ENCODE data around the gene TTC38. TPM values are rescaled to one million over a fixed set of nuclear protein-coding genes. Genes with fewer than 3 reads are reported as not detected.
"Not testable (repeated sequence)": the region's sequence is repeated elsewhere in the genome, so short reads cannot be mapped to it uniquely, and the experiment has no call there.

Gene TTC38
- total and polyA plus RNA-seq, 9 donors, result 15.6 to 29.1 (median 19.3) TPM

- DNase-seq; H3K27ac ChIP-seq (ENCODE audit: low read length); H3K27me3 ChIP-seq (ENCODE audit: control insufficient read depth, insufficient read depth, low read length); H3K4me1 ChIP-seq (ENCODE audit: control insufficient read depth, insufficient read depth, low read length); H3K4me3 ChIP-seq (ENCODE audit: low read length); H3K9me3 ChIP-seq (replicated peaks; ENCODE audit: control insufficient read depth, low read depth, low read length): not testable (repeated sequence)
- WGBS (ENCODE audit: insufficient coverage), result no CpG with 5 or more reads among the region's 2 CpGs
- peaks cover 33% of the 10 kb centered on the region for H3K36me3 ChIP-seq (ENCODE audit: control insufficient read depth, insufficient read depth, low read length)
Observed at GRCh38 chr22:46312848-46313247, 45.0 kb downstream of the TTC38 start.

GRCh38 chr22:46315976-46316375, 48.2 kb downstream of the TTC38 start:
- peaks cover 34% of the 10 kb centered on the region for H3K36me3 ChIP-seq (ENCODE audit: control insufficient read depth, insufficient read depth, low read length)
- no peaks in the 10 kb centered on the region for H3K27me3 ChIP-seq (ENCODE audit: control insufficient read depth, insufficient read depth, low read length)
- no peaks in the 10 kb centered on the region for H3K9me3 ChIP-seq (replicated peaks; ENCODE audit: control insufficient read depth, low read depth, low read length)
- H3K4me1 ChIP-seq (ENCODE audit: control insufficient read depth, insufficient read depth, low read length), result peaks cover 2% of the 10 kb centered on the region
- H3K4me3 ChIP-seq (ENCODE audit: low read length), result no peak overlapping the region
- WGBS (ENCODE audit: insufficient coverage), result 95% methylated on average over 8 of the region's 12 CpGs
- no peak overlapping the region for H3K27ac ChIP-seq (ENCODE audit: low read length)
- DNase-seq, result no peak

GRCh38 chr22:46317646-46318045, 49.8 kb downstream of the TTC38 start:
- Histone ChIP-seq H3K4me1 (ENCODE audit: control insufficient read depth, insufficient read depth, low read length) (peaks cover 2% of the 10 kb centered on the region), H3K9me3 (replicated peaks; ENCODE audit: control insufficient read depth, low read depth, low read length) (no peaks in the 10 kb centered on the region), H3K27me3 (ENCODE audit: control insufficient read depth, insufficient read depth, low read length) (no peaks in the 10 kb centered on the region), H3K27ac (ENCODE audit: low read length) (no peak overlapping the region), H3K4me3 (ENCODE audit: low read length) (no peak overlapping the region), H3K36me3 (ENCODE audit: control insufficient read depth, insufficient read depth, low read length) (peaks cover 41% of the 10 kb centered on the region)
- 87% methylated on average over 20 of the region's 20 CpGs for WGBS (ENCODE audit: insufficient coverage)
- DNase-seq, result no peak

- H3K4me1 ChIP-seq (ENCODE audit: control insufficient read depth, insufficient read depth, low read length), result peaks cover 2% of the 10 kb centered on the region
- 96% methylated on average over 14 of the region's 15 CpGs for WGBS (ENCODE audit: insufficient coverage)
- H3K36me3 ChIP-seq (ENCODE audit: control insufficient read depth, insufficient read depth, low read length), result peaks cover 47% of the 10 kb centered on the region
Observed at GRCh38 chr22:46318576-46318975, 50.8 kb downstream of the TTC38 start.

GRCh38 chr22:46319319-46319718, 51.5 kb downstream of the TTC38 start:
- no peak for DNase-seq
- 95% methylated on average over 10 of the region's 10 CpGs for WGBS (ENCODE audit: insufficient coverage)
- Histone ChIP-seq H3K36me3 (ENCODE audit: control insufficient read depth, insufficient read depth, low read length) (peaks cover 48% of the 10 kb centered on the region), H3K9me3 (replicated peaks; ENCODE audit: control insufficient read depth, low read depth, low read length) (no peaks in the 10 kb centered on the region), H3K27me3 (ENCODE audit: control insufficient read depth, insufficient read depth, low read length) (no peaks in the 10 kb centered on the region), H3K4me1 (ENCODE audit: control insufficient read depth, insufficient read depth, low read length) (peaks cover 2% of the 10 kb centered on the region), H3K4me3 (ENCODE audit: low read length) (no peak overlapping the region), H3K27ac (ENCODE audit: low read length) (no peak overlapping the region)

More at GRCh38 chr22:46318576-46318975, 50.8 kb downstream of the TTC38 start:
- H3K27ac ChIP-seq (ENCODE audit: low read length), result no peak overlapping the region
- H3K27me3 ChIP-seq (ENCODE audit: control insufficient read depth, insufficient read depth, low read length), result no peaks in the 10 kb centered on the region
- no peak overlapping the region for H3K4me3 ChIP-seq (ENCODE audit: low read length)
- no peak for DNase-seq
- no peaks in the 10 kb centered on the region for H3K9me3 ChIP-seq (replicated peaks; ENCODE audit: control insufficient read depth, low read depth, low read length)

- H3K4me3 ChIP-seq (ENCODE audit: low read length), result no peak overlapping the region
- peaks cover 54% of the 10 kb centered on the region for H3K36me3 ChIP-seq (ENCODE audit: control insufficient read depth, insufficient read depth, low read length)
- peaks cover 2% of the 10 kb centered on the region for H3K4me1 ChIP-seq (ENCODE audit: control insufficient read depth, insufficient read depth, low read length)
- 90% methylated on average over 14 of the region's 14 CpGs for WGBS (ENCODE audit: insufficient coverage)
- H3K27ac ChIP-seq (ENCODE audit: low read length), result no peak overlapping the region
- H3K9me3 ChIP-seq (replicated peaks; ENCODE audit: control insufficient read depth, low read depth, low read length), result no peaks in the 10 kb centered on the region
- DNase-seq, result no peak
- H3K27me3 ChIP-seq (ENCODE audit: control insufficient read depth, insufficient read depth, low read length), result no peaks in the 10 kb centered on the region
Observed at GRCh38 chr22:46320166-46320710, 52.4 kb downstream of the TTC38 start.

GRCh38 chr22:46320716-46321386, 53.0 kb downstream of the TTC38 start:
- no peak overlapping the region for H3K27ac ChIP-seq (ENCODE audit: low read length)
- no peaks in the 10 kb centered on the region for H3K9me3 ChIP-seq (replicated peaks; ENCODE audit: control insufficient read depth, low read depth, low read length)
- no peak overlapping the region for H3K4me3 ChIP-seq (ENCODE audit: low read length)
- DNase-seq, result no peak
- 95% methylated on average over 16 of the region's 20 CpGs for WGBS (ENCODE audit: insufficient coverage)
- H3K36me3 ChIP-seq (ENCODE audit: control insufficient read depth, insufficient read depth, low read length), result peaks cover 54% of the 10 kb centered on the region
- no peaks in the 10 kb centered on the region for H3K27me3 ChIP-seq (ENCODE audit: control insufficient read depth, insufficient read depth, low read length)
- peaks cover 2% of the 10 kb centered on the region for H3K4me1 ChIP-seq (ENCODE audit: control insufficient read depth, insufficient read depth, low read length)

GRCh38 chr22:46322711-46323110, 54.9 kb downstream of the TTC38 start:
- 92% methylated on average over 15 of the region's 15 CpGs for WGBS (ENCODE audit: insufficient coverage)
- Histone ChIP-seq H3K27me3 (ENCODE audit: control insufficient read depth, insufficient read depth, low read length) (no peaks in the 10 kb centered on the region), H3K36me3 (ENCODE audit: control insufficient read depth, insufficient read depth, low read length) (peaks cover 51% of the 10 kb centered on the region), H3K4me1 (ENCODE audit: control insufficient read depth, insufficient read depth, low read length) (peaks cover 2% of the 10 kb centered on the region), H3K9me3 (replicated peaks; ENCODE audit: control insufficient read depth, low read depth, low read length) (no peaks in the 10 kb centered on the region), H3K4me3 (ENCODE audit: low read length) (no peak overlapping the region), H3K27ac (ENCODE audit: low read length) (no peak overlapping the region)
- no peak for DNase-seq

GRCh38 chr22:46323162-46323561, 55.4 kb downstream of the TTC38 start:
- 96% methylated on average over 19 of the region's 19 CpGs for whole genome bisulfite sequencing (ENCODE audit: insufficient coverage)
- H3K36me3 ChIP-seq (ENCODE audit: control insufficient read depth, insufficient read depth, low read length), result peaks cover 50% of the 10 kb centered on the region
- H3K27ac ChIP-seq (ENCODE audit: low read length), result no peak overlapping the region
- H3K9me3 ChIP-seq (replicated peaks; ENCODE audit: control insufficient read depth, low read depth, low read length), result no peaks in the 10 kb centered on the region
- H3K4me1 ChIP-seq (ENCODE audit: control insufficient read depth, insufficient read depth, low read length), result no peaks in the 10 kb centered on the region
- H3K27me3 ChIP-seq (ENCODE audit: control insufficient read depth, insufficient read depth, low read length), result no peaks in the 10 kb centered on the region
- no peak overlapping the region for H3K4me3 ChIP-seq (ENCODE audit: low read length)
- DNase-seq, result no peak

- H3K36me3 ChIP-seq (ENCODE audit: control insufficient read depth, insufficient read depth, low read length), result peaks cover 57% of the 10 kb centered on the region
- DNase-seq, result no peak
- no peak overlapping the region for H3K4me3 ChIP-seq (ENCODE audit: low read length)
- no peaks in the 10 kb centered on the region for H3K9me3 ChIP-seq (replicated peaks; ENCODE audit: control insufficient read depth, low read depth, low read length)
- no peak overlapping the region for H3K27ac ChIP-seq (ENCODE audit: low read length)
- no peaks in the 10 kb centered on the region for H3K4me1 ChIP-seq (ENCODE audit: control insufficient read depth, insufficient read depth, low read length)
- no peaks in the 10 kb centered on the region for H3K27me3 ChIP-seq (ENCODE audit: control insufficient read depth, insufficient read depth, low read length)
- WGBS (ENCODE audit: insufficient coverage), result 96% methylated on average over 23 of the region's 23 CpGs
Observed at GRCh38 chr22:46326066-46326680, 58.4 kb downstream of the TTC38 start.

Data from muscle of leg (tissue), 11 donors.